HG03457 (cell line): Measurements from ENCODE around the gene HMG20A.

Experiments used
- ATAC-seq: cut with Tn5 transposase; IDR thresholded peaks from one replicate; pipeline ENCODE4 v1.9.1; 2021; ENCODE audit warnings: moderate number of reproducible peaks; ENCODE audit not compliant: unreplicated experiment

The HMG20A gene

DNA sequence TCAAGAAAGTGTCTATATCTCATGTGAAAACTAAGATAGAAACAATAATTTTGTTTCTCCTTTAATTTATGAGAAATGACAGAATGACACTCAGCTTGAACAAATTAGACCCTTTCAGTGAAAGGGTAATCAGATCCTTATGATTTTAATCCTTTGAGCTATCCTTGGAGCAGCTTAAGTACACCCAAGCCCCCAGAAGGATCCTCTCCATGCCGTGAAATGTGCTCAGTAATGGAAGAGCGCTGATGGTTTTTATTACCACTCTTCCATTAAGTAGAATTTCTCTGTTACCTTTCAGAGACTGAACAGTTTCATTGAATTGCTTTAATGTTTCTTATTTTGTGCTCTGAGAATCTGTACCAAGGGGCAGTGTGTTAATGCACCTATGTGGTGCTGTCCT is 54.3 kb downstream of the HMG20A start:
- no peak for ATAC-seq

DNA sequence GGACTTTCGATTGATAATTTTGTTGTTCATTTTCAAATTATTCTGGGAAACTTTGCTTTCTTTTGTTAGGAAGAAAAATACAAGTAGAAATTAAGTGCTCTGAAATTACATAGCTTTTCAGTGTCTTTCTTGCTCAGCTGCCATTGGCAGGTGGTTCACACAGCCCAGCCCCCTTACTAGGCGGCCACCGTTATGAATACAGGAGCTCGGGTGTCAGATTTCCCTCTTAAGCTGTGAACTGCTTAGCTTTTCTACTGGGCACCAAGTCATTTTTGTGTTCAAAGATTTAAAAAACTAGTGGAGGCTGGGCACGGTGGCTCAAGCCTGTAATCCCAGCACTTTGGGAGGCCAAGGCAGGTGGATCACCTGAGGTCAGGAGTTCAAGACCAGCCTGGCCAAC is 55.2 kb downstream of the HMG20A start:
- no peak for ATAC-seq

DNA sequence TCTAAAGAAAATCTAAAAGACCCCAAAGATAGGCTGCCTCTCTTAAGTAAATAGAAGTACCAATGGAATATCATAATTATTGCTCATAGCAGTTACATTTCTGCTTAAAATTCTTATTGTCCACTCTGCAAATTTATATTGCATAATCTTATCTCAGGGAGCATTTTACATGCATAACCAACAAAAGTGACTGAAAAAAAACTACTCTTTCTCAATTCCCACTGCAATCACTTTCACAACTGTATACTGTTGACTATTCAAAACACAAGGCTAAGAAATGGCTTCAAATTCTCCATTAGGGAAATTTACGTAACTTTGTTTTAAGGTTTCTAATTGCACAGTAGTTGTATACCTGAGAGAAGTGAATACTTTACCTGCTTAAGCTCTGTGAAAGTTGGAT is 56.3 kb downstream of the HMG20A start:
- ATAC-seq, result no peak

DNA sequence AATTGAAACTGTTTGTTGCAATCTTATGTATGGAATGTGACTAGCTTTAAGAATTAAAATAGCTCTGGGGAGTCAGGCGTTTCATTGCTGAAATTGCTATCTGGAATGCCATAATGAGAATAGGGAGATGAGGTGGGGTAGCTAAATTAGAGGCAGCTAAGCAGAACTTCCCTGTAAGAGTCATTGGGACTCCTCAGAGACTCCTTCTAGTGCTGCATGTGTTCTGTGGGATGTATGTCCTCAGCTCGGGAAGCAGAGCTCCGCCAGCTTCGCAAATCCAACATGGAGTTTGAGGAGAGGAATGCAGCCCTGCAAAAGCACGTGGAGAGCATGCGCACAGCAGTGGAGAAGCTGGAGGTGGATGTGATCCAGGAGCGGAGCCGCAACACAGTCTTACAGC is 57.4 kb downstream of the HMG20A start:
- no peak for ATAC-seq

DNA sequence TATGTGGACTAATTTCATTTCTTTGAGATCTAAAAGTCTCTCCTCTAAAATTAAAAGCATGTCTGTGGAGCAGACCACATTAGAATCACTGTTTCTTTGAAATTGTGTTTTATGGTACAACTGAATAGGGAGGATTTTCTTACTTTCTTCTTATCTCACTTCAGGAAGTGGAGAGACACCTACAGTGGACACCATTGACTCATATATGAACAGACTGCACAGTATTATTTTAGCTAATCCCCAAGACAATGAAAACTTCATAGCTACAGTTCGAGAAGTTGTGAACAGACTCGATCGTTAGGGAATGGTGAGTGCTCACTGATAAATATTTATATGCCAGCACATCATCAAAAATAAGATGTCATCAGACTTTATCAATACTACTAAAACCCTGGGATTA is 58.3 kb downstream of the HMG20A start:
- no peak for ATAC-seq

DNA sequence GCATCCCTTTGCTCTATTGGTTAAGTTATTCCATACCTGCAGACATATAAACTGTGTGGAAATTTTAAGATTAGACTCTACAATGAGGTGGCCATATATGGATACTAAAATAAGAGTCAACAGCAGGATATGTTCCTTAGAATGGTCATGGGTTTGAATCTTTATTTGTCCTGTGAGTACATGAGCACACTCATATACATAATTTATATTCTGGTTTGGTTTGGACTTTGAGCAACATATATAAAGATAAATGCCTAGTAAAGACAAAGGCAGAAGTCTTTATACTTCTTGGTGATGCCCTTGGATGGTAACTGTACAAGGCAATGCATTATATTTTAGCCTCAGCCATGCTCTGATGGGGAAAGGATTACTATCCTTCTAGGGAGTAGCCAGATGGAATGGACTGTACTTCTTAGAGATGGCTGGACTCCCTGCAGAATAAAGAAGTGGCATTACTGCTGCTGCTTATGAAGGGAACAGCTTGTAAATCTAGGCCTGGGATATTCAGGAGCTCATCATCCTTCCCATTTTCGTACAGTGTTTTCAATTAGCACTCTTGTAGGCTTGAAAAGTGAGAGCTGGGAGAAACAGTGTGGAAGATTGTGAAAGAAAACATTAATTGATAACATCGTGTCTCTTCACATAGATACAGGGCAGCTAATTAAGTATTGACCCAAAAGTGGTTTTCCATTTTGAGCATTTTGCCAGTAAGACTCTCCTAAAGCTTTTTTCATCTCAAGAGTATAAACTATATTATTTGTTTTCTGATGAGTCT is 60.4 kb downstream of the HMG20A start:
- ATAC-seq, result no peak

DNA sequence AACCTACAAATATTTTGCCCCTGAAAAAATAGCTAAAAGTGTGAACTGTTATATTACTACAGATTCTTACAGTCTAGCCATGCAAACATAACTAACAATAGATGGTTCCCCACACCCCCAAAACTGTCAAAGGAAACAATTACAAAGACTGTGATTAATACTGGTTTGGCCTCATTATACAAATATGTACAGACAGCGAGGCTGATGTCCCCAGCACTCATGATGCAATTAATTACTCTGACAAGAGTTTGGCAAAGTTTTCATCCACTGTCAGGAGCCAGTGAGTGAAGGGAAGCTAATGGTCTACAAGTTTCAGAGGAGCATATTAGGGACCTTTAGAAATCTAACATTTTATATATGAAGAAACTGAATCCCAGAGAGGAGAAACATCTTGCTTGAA is 61.0 kb downstream of the HMG20A start:
- ATAC-seq, result no peak

DNA sequence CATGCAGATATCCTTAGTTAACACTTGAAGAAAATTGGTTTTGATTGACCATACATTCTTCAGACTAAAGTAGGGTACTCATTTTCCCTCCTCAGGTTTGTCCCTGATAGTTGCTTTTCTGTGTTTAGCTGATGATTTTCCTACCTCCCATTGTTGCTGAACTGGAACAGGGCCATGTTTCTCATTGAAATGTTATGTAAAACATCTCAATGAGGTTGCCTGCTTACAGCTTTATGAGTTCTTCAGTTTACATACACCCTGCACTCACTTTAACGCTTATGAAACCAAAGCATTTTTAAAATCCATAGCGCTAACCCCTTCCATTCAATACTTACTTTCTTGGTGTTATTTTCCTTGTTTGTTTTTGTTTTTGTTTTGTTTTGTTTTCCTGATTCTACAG is 61.9 kb downstream of the HMG20A start:
- no peak for ATAC-seq

DNA sequence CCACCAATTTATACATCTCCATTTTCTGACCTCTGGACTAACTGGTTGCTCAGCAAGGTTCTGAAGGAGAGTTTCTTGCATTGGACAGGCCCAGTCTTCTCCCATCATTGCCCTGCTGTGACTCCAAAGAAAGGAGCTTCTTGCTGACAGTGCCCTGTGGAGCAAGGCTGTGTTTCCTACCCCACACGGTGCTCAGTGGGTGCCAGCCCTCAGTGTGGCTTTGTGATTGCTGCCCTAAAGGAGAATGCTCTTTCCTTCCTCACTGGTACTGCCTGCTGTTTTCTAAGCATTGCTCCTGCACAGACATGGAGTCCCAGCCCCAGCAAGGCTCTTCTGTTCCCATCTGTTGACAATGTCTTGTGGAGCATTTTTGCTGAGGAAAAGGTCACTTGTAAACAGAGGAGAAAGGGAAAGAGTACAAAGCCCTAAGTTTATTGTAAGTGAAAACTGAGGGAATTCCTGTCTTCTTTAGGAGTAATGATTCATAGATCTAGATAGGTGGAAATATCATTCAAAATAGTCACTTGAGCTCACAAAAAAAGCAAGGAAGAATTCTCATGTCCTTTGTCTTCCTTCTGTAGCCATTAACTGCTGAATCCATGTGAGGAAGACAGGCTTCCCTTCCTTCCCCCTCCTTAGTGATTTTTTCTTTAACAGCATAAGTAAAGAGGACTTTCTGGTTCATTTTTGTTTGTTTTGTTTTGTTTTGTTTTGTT is 62.9 kb downstream of the HMG20A start:
- ATAC-seq, result no peak

DNA sequence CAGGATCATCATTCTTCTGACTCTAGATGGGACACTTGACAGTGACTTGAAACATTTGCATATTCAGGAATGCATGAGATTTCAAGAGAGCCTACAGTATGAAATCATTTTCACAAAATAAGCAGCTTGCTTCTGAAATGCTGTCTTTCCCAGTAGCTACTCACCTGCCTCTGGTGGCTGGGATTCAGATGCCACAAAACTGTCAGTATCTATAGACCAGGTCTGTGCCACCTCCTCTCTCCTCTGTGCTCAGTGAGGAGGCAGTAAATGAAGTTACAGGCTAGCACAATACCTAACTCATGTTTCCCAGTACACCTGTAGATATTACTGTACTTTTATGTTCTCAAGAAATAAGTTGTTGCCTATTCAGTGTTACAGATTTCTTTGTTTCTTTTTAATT is 64.3 kb downstream of the HMG20A start:
- no peak for ATAC-seq

DNA sequence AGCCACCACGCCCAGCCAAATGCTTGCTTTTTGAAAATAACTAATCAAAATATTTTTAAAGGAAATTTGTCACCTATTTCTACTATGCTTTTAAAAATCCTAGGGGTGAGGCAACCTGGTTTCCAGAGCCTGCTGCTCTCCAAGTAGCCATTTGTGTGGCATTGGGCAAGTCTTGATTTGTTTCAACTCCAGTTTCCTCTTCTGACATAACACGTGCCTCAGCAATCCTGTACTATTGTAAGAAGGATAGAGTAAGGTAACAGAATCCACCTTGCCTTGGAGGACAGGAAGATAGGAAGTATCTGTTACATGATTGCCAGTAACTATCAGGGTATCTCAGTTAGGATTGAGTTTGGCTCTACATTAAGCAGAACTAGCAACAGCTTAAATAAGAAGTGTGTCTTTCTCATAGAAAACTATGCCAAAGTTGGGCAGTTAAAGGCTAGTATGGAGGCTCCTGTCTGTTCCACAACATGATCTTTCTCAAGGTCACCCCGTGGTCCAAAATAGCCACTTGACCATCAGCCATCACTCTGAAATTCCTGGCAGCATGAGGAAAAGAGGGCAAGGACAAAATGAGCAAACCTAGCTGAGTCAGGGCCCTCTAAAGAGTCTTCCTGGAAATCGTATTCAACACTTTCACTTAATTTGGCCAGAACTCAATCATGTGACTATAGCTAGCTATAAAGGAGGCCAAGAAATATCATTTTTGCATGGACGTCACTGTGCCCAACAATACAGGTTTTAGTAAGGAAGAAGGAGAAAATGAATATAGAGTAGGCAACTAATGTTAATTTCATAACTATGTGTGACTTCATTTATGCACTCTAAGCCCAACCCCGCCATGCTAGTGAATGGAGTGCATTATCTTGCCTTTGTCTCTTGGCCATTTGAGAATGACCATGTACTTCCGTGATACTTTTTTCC is 66.1 kb downstream of the HMG20A start:
- no peak for ATAC-seq

DNA sequence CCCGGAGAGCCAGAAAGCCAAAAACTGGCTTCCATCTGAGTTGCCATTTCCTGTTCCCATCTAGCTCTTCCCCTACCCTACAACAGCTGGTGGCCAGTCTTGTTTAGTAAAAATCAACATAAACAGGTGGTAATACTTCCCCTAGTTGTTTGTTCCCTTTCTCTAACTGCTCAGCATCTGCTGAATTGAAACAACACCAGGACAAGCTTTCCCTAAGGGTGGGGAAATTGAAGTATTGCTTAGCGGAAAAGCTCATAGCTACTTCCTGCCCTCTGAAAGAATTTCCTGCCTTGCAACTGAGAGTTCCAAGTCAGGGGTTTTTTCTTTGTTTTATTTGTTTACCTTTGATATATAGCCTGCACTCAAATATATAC is 66.8 kb downstream of the HMG20A start:
- no peak for ATAC-seq

DNA sequence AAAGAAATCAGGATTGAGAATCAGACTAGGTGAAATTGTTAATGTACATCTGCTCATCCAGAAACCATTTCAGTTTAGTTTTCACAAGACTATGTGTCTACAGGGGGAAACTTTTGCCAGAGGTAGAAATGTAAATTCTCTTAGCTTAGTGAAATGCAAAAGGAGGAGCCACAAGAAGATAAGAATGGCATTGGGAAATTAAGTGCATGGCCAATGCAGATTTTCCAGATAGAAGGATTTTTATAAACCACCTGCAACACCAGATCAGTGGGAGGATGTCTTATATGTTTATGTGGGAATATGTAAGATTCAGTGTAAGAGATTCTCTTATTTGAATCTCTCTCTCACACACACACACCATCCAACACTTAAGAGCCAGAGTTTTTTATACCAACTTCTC is 67.2 kb downstream of the HMG20A start:
- ATAC-seq, result no peak

DNA sequence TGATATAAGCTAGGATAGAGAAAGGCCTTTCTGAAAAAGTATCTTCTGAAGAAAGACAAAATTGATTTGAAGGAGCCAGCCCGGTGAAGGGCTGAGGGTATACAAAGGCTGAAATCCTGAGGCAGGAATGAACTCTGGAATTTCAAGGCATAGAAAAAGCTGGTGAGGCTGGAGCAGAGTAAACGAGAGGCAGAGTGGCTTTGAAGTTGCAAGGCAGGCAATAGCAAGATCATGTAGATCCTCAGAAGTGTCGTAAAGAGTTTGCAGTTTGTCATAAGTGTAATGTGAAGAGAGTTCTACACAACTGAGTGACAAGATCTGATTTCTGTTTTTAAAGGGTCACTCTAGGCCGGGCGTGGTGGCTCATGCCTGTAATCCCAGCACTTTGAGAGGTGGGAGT is 69.0 kb downstream of the HMG20A start:
- ATAC-seq, result no peak

DNA sequence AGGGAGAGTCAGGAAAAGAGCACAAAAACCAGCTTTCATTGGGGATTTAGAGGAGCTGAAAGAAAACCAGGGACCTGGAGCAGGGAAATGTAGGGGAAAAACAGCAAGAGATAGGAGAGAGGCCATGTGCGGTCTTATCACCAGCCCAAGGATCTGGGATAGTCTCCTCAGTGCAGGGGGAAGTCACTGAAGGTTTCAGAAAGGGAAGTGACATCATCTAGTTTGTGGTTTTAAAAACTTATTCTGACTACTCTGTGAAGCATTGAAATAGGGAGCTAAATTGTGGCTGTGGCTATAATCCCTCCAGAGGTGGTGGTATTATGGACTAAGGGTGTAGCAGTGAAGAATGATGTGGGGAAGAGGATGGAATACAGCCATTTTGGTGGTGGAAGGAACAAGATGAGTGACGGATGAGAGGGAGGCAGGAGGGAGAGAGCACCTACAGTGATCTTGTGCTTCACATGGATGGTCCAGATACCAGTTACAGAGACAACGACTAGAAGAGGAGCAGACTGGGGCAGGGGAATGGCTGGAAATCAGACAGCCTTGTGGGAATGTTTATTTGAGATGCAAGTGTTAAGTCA is 72.7 kb downstream of the HMG20A start:
- ATAC-seq, result no peak

DNA sequence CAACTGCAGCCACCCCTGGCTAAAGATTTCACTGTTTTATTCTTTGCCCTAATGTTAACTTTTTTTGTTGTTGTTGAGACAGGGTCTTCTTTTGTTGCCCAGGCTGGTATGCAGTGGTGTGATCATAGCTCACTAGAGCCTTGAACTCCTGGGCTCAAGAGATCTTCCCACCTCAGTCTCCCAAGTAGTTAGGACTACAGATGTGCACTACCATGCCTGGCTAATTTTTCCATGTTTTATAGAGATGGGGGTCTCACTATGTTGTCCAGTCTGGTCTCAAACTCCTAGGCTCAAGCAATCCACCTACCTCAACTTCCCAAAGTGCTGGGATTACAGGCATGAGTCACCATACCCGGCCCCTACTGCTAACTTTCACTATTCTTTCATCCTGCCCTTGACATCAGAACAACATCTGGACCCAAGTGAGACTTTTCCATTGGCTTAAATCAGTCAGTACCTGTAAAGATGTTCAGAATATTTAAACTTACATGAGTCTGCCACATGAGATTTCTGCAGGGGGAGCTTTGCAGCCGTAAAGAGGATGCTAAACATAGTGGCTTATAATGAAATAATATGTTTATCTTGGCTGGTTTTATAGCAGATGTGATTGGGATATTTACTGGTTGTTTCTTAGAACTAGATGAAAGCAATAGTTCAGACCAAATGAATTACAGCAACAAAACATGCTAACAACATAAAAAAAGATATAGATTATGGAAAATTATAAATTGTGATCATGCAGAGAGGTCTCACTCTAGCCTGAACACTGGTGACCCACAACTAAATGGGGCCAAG is 73.6 kb downstream of the HMG20A start:
- ATAC-seq, result no peak

DNA sequence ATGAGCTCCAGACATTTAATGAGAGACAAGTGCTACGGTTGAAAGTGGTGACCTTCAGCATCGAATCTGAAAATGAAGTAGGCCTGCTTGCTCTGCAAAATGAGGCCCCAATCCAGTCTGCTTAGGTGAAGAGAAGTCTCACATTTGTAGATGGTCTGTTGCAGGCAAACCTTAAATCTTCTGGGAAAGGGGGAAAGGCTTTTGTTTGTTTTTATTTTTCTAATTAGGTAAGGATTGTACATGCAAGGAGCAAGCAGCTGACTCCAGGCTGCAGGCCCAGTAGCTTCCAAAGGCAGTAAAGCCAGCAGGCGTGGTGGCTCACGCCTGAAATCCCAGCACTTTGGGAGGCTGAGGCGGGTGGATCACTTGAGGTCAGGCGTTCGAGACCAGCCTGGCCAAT is 74.3 kb downstream of the HMG20A start:
- no peak for ATAC-seq

DNA sequence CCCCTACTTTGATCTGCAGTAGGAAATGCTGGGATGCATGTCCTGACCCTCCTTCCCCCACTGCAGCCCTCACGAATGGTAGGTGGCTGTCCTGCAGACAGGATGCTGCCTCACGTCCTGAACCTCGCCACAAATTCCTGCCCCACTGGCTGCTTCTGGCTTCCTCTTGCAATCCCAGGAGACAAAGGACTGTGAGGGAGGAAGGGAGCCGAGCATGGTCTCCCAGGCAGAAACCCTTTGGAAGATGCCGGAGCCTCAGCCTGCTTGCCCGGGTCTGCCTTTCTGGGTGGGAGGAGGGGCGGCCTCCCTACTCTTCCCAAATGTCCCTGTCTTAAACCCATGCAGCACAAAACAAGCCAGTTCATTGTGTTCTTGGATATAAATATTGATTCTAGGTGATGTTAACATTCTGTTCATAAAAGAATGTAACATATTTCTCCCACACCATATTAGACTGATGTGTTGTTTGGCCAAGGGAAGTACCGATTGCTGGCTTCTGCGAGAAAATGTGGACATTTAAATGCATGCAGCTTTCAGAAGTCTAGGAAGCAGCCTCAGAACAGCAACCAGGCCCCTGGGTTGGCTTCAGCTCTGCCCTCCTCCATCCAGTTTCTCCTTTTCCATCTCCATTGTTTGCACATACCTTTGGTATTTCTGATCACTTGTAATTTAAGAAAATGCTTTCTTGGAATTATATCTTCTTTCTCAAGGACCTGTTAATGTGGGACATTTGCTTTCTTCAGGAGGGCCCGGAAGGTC is 75.3 kb downstream of the HMG20A start:
- no peak for ATAC-seq

DNA sequence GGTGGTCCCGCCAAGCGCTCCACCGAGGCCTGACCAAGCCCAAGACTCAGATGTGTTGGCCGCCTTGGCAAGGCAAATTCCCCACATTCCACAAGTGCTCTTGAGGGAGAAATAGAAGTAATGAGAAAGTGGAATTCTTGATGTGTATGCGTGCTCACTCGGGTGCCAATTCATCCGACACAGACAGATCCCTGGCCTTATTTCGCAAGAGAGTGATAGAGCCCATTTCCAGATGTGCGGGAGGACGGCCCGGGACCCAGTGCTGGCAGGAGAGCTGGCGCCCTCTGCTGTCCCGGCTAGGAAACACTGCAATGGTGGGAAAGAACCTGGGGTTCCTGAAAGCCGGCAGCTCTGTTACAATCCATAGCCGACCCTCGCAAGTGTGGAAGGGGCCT is 76.0 kb downstream of the HMG20A start:
- no peak for ATAC-seq
